SW480 (cell line): ENCODE measurements around the gene OR56A5.

Experiments
- DNase-seq: peaks from one replicate; pipeline ENCODE4 v3.0.0-alpha.2; 2016; ENCODE audit warnings: low spot score

OR56A5 gene

DNA sequence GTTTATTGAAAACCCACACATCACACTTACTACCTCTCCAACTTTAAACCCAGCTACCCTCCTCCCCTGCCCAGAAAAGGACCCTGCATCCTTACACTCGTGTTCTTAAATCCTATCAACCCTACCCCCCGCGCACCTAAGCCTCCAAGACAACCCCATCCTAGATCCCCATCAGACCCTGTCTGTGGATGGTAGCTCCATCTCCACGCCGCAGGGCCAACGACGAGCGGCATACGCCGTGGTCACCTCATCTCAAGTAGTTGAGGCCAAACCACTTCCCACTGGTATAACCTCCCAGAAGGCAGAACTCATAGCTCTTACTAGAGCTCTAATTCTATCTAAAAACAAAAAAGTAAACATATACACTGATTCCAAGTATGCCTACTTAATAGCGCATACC, 35.6 kb downstream of the OR56A5 start:
- DNase-seq = no peak

DNA sequence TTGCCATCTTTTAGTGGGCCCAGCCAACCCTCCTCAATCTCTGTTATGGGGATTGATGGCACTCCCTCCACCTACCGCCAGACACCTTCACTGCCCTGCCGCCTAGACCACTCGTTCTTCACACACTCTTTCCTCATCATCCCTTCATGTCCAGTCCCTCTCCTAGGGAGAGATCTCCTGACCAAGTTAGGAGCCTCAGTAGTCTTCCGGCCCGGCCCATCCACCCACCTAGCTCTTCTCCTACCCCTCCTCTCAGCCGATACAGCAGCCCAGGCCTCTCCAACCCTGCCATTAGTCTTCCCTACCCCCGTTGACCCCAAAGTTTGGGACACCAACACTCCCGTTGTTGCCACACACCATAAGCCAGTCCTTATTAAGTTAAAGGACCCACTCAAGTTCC, 37.2 kb downstream of the OR56A5 start:
- no peak for DNase-seq

DNA sequence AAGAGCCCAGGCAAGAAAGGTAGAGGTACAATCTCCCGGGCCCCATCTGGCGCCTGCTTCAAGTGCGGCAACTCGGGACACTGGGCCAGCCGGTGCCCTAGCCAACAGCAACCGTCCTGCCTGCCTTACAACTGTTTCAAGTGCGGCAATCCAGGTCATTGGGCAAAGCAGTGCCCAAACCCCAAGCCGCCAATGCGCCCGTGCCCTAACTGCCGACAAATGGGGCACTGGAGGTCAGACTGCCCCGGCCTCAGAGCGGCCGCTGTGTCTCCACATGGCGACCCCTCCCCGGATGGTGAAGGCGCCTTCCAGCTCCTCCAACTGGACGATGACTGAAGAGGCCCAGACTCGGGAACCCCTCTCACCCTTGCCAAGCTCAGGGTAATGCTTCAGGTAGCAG, 37.7 kb downstream of the OR56A5 start:
- no peak for DNase-seq

DNA sequence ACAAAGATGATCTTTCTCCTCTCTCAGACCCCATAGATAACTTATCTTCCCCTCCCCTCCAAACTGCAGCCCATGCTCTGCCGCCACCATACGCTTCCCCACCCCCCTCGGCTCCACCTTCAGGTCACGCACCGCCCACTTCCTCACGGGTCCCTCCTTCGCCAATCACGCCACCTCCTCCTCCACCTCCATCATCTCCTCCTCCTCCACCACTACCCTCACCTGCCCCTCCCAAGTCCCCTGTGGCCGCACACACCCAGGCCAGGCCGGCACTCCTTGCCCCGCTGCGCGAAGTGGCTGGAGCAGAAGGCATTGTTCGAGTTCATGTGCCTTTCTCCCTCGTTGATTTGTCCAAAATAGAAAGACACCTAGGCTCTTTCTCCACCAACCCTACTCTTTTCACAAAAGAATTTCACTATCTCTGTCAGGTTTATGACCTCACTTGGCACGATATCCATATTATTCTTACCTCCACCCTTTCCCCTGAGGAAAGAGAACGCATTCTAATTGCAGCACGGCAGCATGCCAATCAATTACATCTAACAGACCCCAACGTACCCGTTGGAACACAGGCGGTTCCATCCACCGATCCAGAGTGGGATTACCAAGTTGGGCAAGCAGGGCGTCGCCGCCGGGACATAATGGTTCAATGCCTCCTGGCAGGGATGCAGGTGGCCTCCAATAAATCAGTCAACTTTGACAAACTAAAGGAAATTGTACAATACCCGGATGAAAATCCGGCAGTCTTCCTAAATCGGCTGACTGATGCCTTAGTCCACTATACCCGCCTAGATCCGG, 38.5 kb downstream of the OR56A5 start:
- DNase-seq = no peak

DNA sequence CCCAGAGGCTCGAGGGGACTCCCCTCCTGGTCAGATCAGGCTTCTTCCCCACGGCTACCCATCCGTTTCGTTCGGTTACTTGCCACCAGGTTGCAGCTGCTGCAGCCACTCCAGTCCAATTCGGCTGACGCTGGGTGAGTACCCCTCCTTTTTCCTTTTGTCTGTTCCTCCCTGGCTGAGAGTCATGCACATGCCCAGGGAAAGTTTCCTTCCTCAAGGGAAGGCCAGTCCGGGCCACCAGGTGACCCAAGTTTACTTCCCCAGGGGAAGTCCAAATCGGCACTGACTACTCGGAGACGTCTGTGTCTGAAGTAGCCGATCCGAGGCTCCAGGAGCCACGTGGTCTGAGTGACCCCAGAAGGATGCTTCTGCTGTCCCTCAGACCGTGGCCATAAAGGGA, 39.5 kb downstream of the OR56A5 start:
- DNase-seq = no peak

DNA sequence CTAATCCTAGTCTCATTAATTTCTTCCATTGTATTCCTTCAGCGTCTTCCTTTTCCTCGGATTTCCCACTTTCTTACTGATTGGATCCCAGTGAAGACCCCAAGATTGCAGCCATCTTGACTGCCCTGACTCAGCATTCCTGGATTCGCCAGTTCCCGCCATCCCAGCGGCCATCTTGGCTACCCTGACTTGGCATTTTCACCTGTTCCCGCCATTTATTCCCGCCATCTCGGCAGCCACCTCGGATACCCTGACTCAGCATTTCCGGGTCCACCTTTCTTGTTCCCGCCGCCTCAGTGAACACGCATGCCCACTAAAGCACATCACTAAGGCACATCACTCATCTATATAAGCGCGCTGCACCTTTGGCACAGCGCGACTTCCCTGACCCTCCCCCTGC, 40.0 kb downstream of the OR56A5 start:
- no peak for DNase-seq

DNA sequence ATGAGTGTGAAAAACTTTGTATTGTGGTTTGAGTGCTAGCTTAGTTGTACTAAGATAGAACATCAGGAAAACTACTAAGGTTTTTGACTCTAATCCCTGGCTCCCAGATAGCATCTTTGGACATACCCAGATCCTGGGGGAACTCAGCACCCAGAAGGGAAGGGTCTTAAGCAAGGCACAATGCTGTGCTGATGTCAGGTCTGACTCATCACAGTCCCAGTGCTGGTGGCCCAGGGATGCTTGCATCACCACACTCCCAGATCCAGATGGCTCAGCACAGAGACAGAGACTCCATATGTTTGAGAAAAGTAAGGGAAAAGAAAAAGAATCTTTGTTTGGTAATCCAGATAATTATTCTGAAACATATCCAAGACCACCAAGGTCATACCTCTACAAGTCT, 44.5 kb downstream of the OR56A5 start:
- DNase-seq = no peak

DNA sequence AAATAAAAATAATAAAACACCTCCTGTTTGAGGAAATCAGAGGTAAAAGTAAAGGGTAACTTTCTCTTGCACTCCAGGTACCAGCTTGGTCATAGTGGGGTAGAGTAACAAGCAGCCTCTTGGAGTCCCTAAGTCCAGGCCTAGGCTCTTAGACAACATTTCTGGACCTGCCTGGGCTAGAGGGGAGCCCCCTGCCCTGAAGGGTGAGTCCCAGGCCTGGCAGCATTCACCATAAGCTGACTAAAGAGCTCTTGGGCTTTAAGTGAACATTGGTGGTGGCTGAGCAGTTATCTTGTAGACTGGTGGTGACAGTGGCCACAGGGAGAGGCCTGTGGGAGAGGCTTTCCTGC, 44.9 kb downstream of the OR56A5 start:
- no peak for DNase-seq

DNA sequence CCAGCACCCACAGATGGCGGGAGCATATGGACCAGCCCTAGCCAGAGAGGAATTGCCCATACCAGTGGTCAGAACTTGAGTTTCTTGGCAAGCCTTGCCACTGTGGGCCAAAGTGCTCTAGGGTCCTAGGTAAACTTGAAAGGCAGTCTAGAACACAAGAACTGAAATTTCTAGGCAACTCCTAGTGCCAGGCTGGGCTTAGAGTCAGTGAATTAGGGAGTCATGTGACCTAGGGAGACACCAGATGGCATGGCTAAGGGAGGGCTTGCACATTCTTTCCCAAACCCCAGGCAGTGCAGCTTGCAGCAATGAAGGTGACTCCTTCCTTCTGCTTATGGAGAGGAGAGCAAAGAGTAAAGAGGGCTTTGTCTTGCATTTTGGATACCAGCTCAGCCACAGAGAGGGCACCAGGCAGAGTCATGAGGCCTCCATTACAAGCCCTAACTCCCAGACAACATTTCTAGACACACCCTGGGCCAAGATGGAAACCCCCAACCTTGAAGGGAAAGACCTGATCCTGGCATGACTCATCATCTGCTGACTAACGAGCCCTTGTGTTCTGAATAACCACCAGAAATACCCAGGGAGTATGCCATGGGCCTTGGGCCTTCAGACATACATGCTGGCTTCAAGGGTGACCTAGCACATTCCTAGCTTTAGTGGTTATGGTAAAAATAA, 45.4 kb downstream of the OR56A5 start:
- peak; percentile 19 for DNase-seq
